ENCODE measurements around the gene KCTD1. TPM values are rescaled to one million over a fixed set of nuclear protein-coding genes. Genes with fewer than 3 reads are reported as not detected.

Gene KCTD1
- polyA plus RNA-seq, 1 donor from 2014 or later: 32.0 TPM

DNA sequence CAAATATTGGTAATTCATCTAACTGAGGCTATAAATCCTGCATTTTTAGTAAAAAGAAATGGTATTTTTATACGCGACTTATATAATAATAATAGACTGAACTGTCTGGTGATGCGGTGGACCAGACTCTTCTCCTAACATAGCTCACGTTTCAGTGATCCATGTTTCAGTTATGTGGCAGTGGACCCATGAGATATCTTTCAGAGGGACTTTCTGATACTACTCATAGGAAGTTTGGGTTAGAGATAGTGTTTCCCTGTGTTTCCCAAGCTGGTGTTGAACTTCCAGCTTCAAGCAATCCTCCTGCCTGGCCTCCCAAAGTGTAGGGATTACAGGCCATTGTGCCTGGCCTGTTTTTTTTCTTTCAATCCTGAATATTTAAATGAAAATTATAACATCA is 59.2 kb downstream of the KCTD1 start:
- no peak overlapping the region for H3K9ac ChIP-seq (ENCODE audit: low read length)
- no peaks in the 10 kb centered on the region for H3F3A ChIP-seq (ENCODE audit: insufficient read depth, low read length, poor library complexity, severe bottlenecking)
- H3K4me3 ChIP-seq (ENCODE audit: low read length): no peak overlapping the region
- no peaks in the 10 kb centered on the region for H3K9me2 ChIP-seq (ENCODE audit: insufficient read depth, low read length)
- H3K27me3 ChIP-seq (ENCODE audit: insufficient read depth, low read depth, low read length): no peaks in the 10 kb centered on the region
- H3K9me3 ChIP-seq (ENCODE audit: low read length): no peaks in the 10 kb centered on the region
- TF ChIP-seq RAD21 (conservative IDR thresholded peaks at IDR 0.05) (no peak), SMC3 (conservative IDR thresholded peaks at IDR 0.05; ENCODE audit: poor library complexity) (no peak), POLR2AphosphoS5 (IDR thresholded peaks at IDR 0.05) (no peak), MXI1 (conservative IDR thresholded peaks at IDR 0.05; ENCODE audit: poor library complexity, severe bottlenecking) (no peak), EZH2 (IDR thresholded peaks at IDR 0.05; ENCODE audit: borderline replicate concordance, insufficient read depth, low read length, poor library complexity, severe bottlenecking) (no peak), TAF1 (IDR thresholded peaks at IDR 0.05; ENCODE audit: low read depth) (no peak), EP300 (conservative IDR thresholded peaks at IDR 0.05; ENCODE audit: poor library complexity, severe bottlenecking) (no peak)
- TF ChIP-seq, protein P1, sequence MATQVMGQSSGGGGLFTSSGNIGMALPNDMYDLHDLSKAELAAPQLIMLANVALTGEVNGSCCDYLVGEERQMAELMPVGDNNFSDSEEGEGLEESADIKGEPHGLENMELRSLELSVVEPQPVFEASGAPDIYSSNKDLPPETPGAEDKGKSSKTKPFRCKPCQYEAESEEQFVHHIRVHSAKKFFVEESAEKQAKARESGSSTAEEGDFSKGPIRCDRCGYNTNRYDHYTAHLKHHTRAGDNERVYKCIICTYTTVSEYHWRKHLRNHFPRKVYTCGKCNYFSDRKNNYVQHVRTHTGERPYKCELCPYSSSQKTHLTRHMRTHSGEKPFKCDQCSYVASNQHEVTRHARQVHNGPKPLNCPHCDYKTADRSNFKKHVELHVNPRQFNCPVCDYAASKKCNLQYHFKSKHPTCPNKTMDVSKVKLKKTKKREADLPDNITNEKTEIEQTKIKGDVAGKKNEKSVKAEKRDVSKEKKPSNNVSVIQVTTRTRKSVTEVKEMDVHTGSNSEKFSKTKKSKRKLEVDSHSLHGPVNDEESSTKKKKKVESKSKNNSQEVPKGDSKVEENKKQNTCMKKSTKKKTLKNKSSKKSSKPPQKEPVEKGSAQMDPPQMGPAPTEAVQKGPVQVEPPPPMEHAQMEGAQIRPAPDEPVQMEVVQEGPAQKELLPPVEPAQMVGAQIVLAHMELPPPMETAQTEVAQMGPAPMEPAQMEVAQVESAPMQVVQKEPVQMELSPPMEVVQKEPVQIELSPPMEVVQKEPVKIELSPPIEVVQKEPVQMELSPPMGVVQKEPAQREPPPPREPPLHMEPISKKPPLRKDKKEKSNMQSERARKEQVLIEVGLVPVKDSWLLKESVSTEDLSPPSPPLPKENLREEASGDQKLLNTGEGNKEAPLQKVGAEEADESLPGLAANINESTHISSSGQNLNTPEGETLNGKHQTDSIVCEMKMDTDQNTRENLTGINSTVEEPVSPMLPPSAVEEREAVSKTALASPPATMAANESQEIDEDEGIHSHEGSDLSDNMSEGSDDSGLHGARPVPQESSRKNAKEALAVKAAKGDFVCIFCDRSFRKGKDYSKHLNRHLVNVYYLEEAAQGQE (IDR thresholded peaks at IDR 0.05; ENCODE audit: borderline replicate concordance): no peak
- TF ChIP-seq, protein P2, sequence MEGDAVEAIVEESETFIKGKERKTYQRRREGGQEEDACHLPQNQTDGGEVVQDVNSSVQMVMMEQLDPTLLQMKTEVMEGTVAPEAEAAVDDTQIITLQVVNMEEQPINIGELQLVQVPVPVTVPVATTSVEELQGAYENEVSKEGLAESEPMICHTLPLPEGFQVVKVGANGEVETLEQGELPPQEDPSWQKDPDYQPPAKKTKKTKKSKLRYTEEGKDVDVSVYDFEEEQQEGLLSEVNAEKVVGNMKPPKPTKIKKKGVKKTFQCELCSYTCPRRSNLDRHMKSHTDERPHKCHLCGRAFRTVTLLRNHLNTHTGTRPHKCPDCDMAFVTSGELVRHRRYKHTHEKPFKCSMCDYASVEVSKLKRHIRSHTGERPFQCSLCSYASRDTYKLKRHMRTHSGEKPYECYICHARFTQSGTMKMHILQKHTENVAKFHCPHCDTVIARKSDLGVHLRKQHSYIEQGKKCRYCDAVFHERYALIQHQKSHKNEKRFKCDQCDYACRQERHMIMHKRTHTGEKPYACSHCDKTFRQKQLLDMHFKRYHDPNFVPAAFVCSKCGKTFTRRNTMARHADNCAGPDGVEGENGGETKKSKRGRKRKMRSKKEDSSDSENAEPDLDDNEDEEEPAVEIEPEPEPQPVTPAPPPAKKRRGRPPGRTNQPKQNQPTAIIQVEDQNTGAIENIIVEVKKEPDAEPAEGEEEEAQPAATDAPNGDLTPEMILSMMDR (IDR thresholded peaks at IDR 0.05; ENCODE audit: poor library complexity, severe bottlenecking): no peak
- H3K27ac ChIP-seq (ENCODE audit: low read length): no peak overlapping the region
- H3K79me2 ChIP-seq (replicated peaks; ENCODE audit: insufficient read depth, low read length): no peaks in the 10 kb centered on the region
- H3K36me3 ChIP-seq (ENCODE audit: insufficient read depth, low read length): no peaks in the 10 kb centered on the region
- no peaks in the 10 kb centered on the region for H4K20me1 ChIP-seq (ENCODE audit: insufficient read depth)
- H2AFZ ChIP-seq (ENCODE audit: low read depth, low read length): no peak overlapping the region
- H3K4me2 ChIP-seq (ENCODE audit: low read length): no peak overlapping the region

- H3K4me2 ChIP-seq (ENCODE audit: low read length): no peak overlapping the region
- no peak overlapping the region for H3K27ac ChIP-seq (ENCODE audit: low read length)
- H3K27me3 ChIP-seq (ENCODE audit: insufficient read depth, low read depth, low read length): no peaks in the 10 kb centered on the region
- H3K9me2 ChIP-seq (ENCODE audit: insufficient read depth, low read length): no peaks in the 10 kb centered on the region
- no peak overlapping the region for H3K9ac ChIP-seq (ENCODE audit: low read length)
- H3K79me2 ChIP-seq (replicated peaks; ENCODE audit: insufficient read depth, low read length): no peaks in the 10 kb centered on the region
- no peaks in the 10 kb centered on the region for H3F3A ChIP-seq (ENCODE audit: insufficient read depth, low read length, poor library complexity, severe bottlenecking)
- H2AFZ ChIP-seq (ENCODE audit: low read depth, low read length): no peak overlapping the region
- TF ChIP-seq RAD21 (conservative IDR thresholded peaks at IDR 0.05) (no peak), POLR2AphosphoS5 (IDR thresholded peaks at IDR 0.05) (peak; percentile 62), EP300 (conservative IDR thresholded peaks at IDR 0.05; ENCODE audit: poor library complexity, severe bottlenecking) (peak; percentile 61), SMC3 (conservative IDR thresholded peaks at IDR 0.05; ENCODE audit: poor library complexity) (no peak), EZH2 (IDR thresholded peaks at IDR 0.05; ENCODE audit: borderline replicate concordance, insufficient read depth, low read length, poor library complexity, severe bottlenecking) (no peak), MXI1 (conservative IDR thresholded peaks at IDR 0.05; ENCODE audit: poor library complexity, severe bottlenecking) (no peak), TAF1 (IDR thresholded peaks at IDR 0.05; ENCODE audit: low read depth) (no peak)
- TF ChIP-seq, protein P1 (IDR thresholded peaks at IDR 0.05; ENCODE audit: borderline replicate concordance): no peak
- TF ChIP-seq, protein P2 (IDR thresholded peaks at IDR 0.05; ENCODE audit: poor library complexity, severe bottlenecking): no peak
- no peaks in the 10 kb centered on the region for H3K36me3 ChIP-seq (ENCODE audit: insufficient read depth, low read length)
- H3K4me3 ChIP-seq (ENCODE audit: low read length): no peak overlapping the region
- H3K9me3 ChIP-seq (ENCODE audit: low read length): no peaks in the 10 kb centered on the region
- H4K20me1 ChIP-seq (ENCODE audit: insufficient read depth): no peaks in the 10 kb centered on the region
Observed at GRCh38 chr18:26488417-26489009, 59.8 kb downstream of the KCTD1 start.
